ENCODE measurements around the gene SRXN1.

The SRXN1 gene

GRCh38 chr20:675033-675452 lies 22.0 kb upstream of the SRXN1 start:
- DNase-seq = no peak

GRCh38 chr20:673603-674001 lies 20.6 kb upstream of the SRXN1 start:
- no peak for DNase-seq

GRCh38 chr20:672963-673602 lies 20.1 kb upstream of the SRXN1 start:
- no peak for DNase-seq

- no peak for DNase-seq
Observed at GRCh38 chr20:671252-672030, 18.4 kb upstream of the SRXN1 start.

- no peak for DNase-seq
Observed at GRCh38 chr20:669573-669972, 16.6 kb upstream of the SRXN1 start.

- no peak for DNase-seq
Observed at GRCh38 chr20:668638-669037, 15.6 kb upstream of the SRXN1 start.

GRCh38 chr20:668050-668449 lies 15.1 kb upstream of the SRXN1 start:
- no peak for DNase-seq

GRCh38 chr20:667351-668034 lies 14.5 kb upstream of the SRXN1 start:
- no peak for DNase-seq

GRCh38 chr20:666877-667276 lies 13.9 kb upstream of the SRXN1 start:
- no peak for DNase-seq

- no peak for DNase-seq
Observed at GRCh38 chr20:665276-665675, 12.3 kb upstream of the SRXN1 start.

- no peak for DNase-seq
Observed at GRCh38 chr20:664576-664975, 11.6 kb upstream of the SRXN1 start.

GRCh38 chr20:664151-664550 lies 11.2 kb upstream of the SRXN1 start:
- no peak for DNase-seq

GRCh38 chr20:663315-664090 lies 10.5 kb upstream of the SRXN1 start:
- DNase-seq = no peak

GRCh38 chr20:662277-663192 lies 9.5 kb upstream of the SRXN1 start:
- no peak for DNase-seq

- DNase-seq = no peak
Observed at GRCh38 chr20:661474-662270, 8.7 kb upstream of the SRXN1 start.

- no peak for DNase-seq
Observed at GRCh38 chr20:658731-659291, 5.8 kb upstream of the SRXN1 start.

- no peak for DNase-seq
Observed at GRCh38 chr20:658202-658601, 5.2 kb upstream of the SRXN1 start.

GRCh38 chr20:655726-656624 lies 3.0 kb upstream of the SRXN1 start:
- DNase-seq = no peak

GRCh38 chr20:654417-654750 lies 1.4 kb upstream of the SRXN1 start:
- no peak for DNase-seq

Measured in DMS79 treated with DMSO at 0.1 percent for 48 hours (cell line).